DMS 273 (cell line): ENCODE measurements around the gene PRTN3.

Experiments
- DNase-seq: peaks from one replicate; lab custom pipeline; 2025; ENCODE audit not compliant: unreplicated experiment; lab: John Stamatoyannopoulos, UW

The PRTN3 gene

GRCh38 chr19:840519-841206 lies at the start of gene PRTN3:
PRTN3 (plus strand) TSS chr19:840999; CDS start chr19:841009, 10 bp downstream.
- DNase-seq: no peak

GRCh38 chr19:791007-791566 lies 49.7 kb upstream of the PRTN3 start:
- DNase-seq: no peak

GRCh38 chr19:791567-792305 lies 49.1 kb upstream of the PRTN3 start:
- no peak for DNase-seq

GRCh38 chr19:792306-792885 lies 48.4 kb upstream of the PRTN3 start:
- DNase-seq: no peak

- DNase-seq: no peak
Measured at GRCh38 chr19:793806-794205, 47.0 kb upstream of the PRTN3 start.

GRCh38 chr19:795073-795611 lies 45.7 kb upstream of the PRTN3 start:
- peak; percentile 47 for DNase-seq

GRCh38 chr19:795691-796581 lies 44.9 kb upstream of the PRTN3 start:
- no peak for DNase-seq

- peak; percentile 100 for DNase-seq
Measured at GRCh38 chr19:796692-797527, 43.9 kb upstream of the PRTN3 start, which contains the start of gene PTBP1. PTBP1 (plus strand) TSS chr19:797452; CDS start chr19:797498, 46 bp downstream.

- peak; percentile 98 for DNase-seq
Measured at GRCh38 chr19:797528-798414, 43.0 kb upstream of the PRTN3 start.

GRCh38 chr19:798415-799075 lies 42.3 kb upstream of the PRTN3 start:
- no peak for DNase-seq

- DNase-seq: peak; percentile 83
Measured at GRCh38 chr19:799076-799881, 41.5 kb upstream of the PRTN3 start.

GRCh38 chr19:800360-801029 lies 40.3 kb upstream of the PRTN3 start:
- DNase-seq: no peak

GRCh38 chr19:801030-801860 lies 39.6 kb upstream of the PRTN3 start:
- peak; percentile 71 for DNase-seq

GRCh38 chr19:801861-802497 lies 38.8 kb upstream of the PRTN3 start:
- DNase-seq: no peak

- DNase-seq: no peak
Measured at GRCh38 chr19:802498-803098, 38.2 kb upstream of the PRTN3 start.
